ENCODE measurements around the gene GNG12.

GRCh38 chr1:67801903-67802302, 31.4 kb downstream of the GNG12 start:
- no peak for TF ChIP-seq EZH2 (IDR thresholded peaks at IDR 0.05; ENCODE audit: insufficient read depth, poor library complexity, severe bottlenecking)
- TF ChIP-seq EZH2phosphoT487 (IDR thresholded peaks at IDR 0.05; ENCODE audit: insufficient read depth, low read depth), result no peak
